HepG2 (cell line): ENCODE data around the gene SALL4. TPM values are rescaled to one million over a fixed set of nuclear protein-coding genes. Genes with fewer than 3 reads are reported as not detected.
A peak's percentile ranks its signal among the peaks of the same experiment; 100 is the strongest.

Source experiments
- FOXM1 ChIP-seq: sonication (generic); formaldehyde crosslinking; IDR thresholded peaks from 2 replicates; pipeline ENCODE4 v1.5.0; 2020; ENCODE audit warnings: missing genetic modification reagents
- GATA4 ChIP-seq: sonication (generic); IDR thresholded peaks from 2 replicates; pipeline ENCODE4 v1.6.1; 2016; ENCODE audit warnings: antibody characterized with exemption, low read depth, borderline replicate concordance
- HNF4A ChIP-seq: sonication (generic); formaldehyde crosslinking; IDR thresholded peaks from 2 replicates; pipeline ENCODE4 v1.4.0; 2020; ENCODE audit warnings: missing genetic modification reagents
- MAFG ChIP-seq: sonication (generic); formaldehyde crosslinking; IDR thresholded peaks from 2 replicates; pipeline ENCODE4 v1.5.1; 2020; ENCODE audit warnings: mild to moderate bottlenecking, missing genetic modification reagents
- PCBP1 ChIP-seq: fragments of 200-400 bp; formaldehyde crosslinking; IDR thresholded peaks from 2 replicates; pipeline ENCODE4 v1.6.1; 2017; ENCODE audit warnings: mild to moderate bottlenecking, low read depth, low read length, borderline replicate concordance
- RBAK ChIP-seq: sonication (generic); formaldehyde crosslinking; IDR thresholded peaks from 2 replicates; pipeline ENCODE4 v1.5.1; 2020; ENCODE audit warnings: mild to moderate bottlenecking, missing genetic modification reagents
- THAP11 ChIP-seq: IDR thresholded peaks from 2 replicates; pipeline ENCODE4 v1.6.1; 2016; ENCODE audit warnings: missing biosample characterization, missing genetic modification reagents
- ZNF224 ChIP-seq: sonication (generic); formaldehyde crosslinking; IDR thresholded peaks from 2 replicates; pipeline ENCODE4 v1.5.0; 2020; ENCODE audit warnings: mild to moderate bottlenecking, missing genetic modification reagents
- ZNF549 ChIP-seq: sonication (generic); formaldehyde crosslinking; IDR thresholded peaks from 2 replicates; pipeline ENCODE4 v1.5.0; 2020; ENCODE audit warnings: missing genetic modification reagents
- ZNF724P ChIP-seq: sonication (generic); formaldehyde crosslinking; IDR thresholded peaks from 2 replicates; pipeline ENCODE4 v1.8.0; 2022; ENCODE audit warnings: missing genetic modification reagents, borderline replicate concordance
- polyA plus RNA-seq, 8 experiments: library from polyadenylated mRNA; depleted of rRNA in 3 of 8; stranded (reverse) in 7 of 8; unstranded in 1 of 8; fragments of >200 nt; fragmentation: Illumina TruSeq in 4 of 8; extraction: Trizol in 4 of 8; gene quantifications; 2 replicates each; pipeline versions ENCODE4 v1.2.1 to v1.2.3, GENCODE V29; 2011 to 2016; ENCODE audit warnings: low read depth in 4 of 8, missing spikeins in 1 of 8, mixed read lengths in 1 of 8; ENCODE audit not compliant: insufficient read depth in 1 of 8
- total RNA-seq, 5 experiments: library from RNA; depleted of rRNA; stranded (reverse); fragments of >200 nt; fragmentation: Illumina TruSeq; extraction: Trizol; gene quantifications; 2 replicates each; pipeline ENCODE4 v1.2.3, GENCODE V29; 2016; ENCODE audit warnings: low read depth in 1 of 5
- TF ChIP-seq, protein P1 (sequence below): sonication (generic); formaldehyde crosslinking; IDR thresholded peaks from 2 replicates; pipeline ENCODE4 v1.5.0; 2020; ENCODE audit warnings: mild to moderate bottlenecking, missing genetic modification reagents, borderline replicate concordance
- TF ChIP-seq, protein P2 (sequence below): sonication (generic); formaldehyde crosslinking; IDR thresholded peaks from 2 replicates; pipeline ENCODE4 v1.5.0; 2020; ENCODE audit warnings: mild to moderate bottlenecking, missing genetic modification reagents
- TF ChIP-seq, protein P3 (sequence below): sonication (generic); formaldehyde crosslinking; IDR thresholded peaks from 2 replicates; pipeline ENCODE4 v1.4.0; 2020; ENCODE audit warnings: missing genetic modification reagents
- TF ChIP-seq, protein P4 (sequence below), 2 experiments: sonication (generic) in 1 of 2; formaldehyde crosslinking in 1 of 2; IDR thresholded peaks; 2 replicates each; pipeline versions ENCODE4 v1.4.0 to v1.6.1; 2016 to 2020; ENCODE audit warnings: borderline replicate concordance in 1 of 2, low read depth in 1 of 2, mild to moderate bottlenecking in 1 of 2, missing genetic modification reagents in 1 of 2

The SALL4 gene
- total and polyA plus RNA-seq, 2 of the 13 experiments (the other 11 are each of a cell fraction or from before 2014, with no cell fraction given): 0.33 to 1.8 TPM

DNA sequence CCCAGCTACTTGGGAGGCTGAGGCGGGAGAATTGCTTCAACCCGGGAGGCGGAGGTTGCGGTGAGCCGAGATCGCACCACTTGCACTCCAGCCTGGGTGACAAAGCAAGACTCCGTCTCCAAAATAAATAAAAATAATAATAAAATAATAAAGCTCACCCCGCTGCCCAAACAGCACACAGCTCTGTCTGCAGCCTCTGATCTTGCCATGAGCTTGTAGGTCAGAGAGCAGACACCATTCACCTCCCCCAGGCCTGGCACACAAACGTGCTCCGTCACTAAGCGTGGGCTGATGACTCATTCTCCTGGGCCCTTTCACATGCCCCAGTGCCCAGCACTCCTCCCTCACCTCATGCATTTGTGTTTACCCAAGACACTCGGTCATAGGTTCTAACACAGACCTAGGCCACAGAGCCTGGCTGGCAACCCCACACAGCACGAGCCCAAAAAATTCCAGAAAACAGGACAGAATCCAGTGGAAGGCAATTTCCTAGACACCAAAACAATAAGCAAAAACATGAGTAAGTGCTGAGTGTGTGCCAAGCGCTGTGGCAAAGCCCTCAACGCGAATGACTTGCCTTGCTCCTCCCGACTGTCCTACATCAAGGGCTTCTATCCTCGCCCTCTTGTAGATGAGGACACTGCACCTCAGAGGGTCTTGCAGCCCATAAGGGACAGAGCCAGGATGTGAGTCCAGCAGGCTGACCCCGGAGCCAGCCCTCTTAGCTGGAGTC lies 52.1 kb downstream of the SALL4 start (continued):
- TF ChIP-seq, protein P1, sequence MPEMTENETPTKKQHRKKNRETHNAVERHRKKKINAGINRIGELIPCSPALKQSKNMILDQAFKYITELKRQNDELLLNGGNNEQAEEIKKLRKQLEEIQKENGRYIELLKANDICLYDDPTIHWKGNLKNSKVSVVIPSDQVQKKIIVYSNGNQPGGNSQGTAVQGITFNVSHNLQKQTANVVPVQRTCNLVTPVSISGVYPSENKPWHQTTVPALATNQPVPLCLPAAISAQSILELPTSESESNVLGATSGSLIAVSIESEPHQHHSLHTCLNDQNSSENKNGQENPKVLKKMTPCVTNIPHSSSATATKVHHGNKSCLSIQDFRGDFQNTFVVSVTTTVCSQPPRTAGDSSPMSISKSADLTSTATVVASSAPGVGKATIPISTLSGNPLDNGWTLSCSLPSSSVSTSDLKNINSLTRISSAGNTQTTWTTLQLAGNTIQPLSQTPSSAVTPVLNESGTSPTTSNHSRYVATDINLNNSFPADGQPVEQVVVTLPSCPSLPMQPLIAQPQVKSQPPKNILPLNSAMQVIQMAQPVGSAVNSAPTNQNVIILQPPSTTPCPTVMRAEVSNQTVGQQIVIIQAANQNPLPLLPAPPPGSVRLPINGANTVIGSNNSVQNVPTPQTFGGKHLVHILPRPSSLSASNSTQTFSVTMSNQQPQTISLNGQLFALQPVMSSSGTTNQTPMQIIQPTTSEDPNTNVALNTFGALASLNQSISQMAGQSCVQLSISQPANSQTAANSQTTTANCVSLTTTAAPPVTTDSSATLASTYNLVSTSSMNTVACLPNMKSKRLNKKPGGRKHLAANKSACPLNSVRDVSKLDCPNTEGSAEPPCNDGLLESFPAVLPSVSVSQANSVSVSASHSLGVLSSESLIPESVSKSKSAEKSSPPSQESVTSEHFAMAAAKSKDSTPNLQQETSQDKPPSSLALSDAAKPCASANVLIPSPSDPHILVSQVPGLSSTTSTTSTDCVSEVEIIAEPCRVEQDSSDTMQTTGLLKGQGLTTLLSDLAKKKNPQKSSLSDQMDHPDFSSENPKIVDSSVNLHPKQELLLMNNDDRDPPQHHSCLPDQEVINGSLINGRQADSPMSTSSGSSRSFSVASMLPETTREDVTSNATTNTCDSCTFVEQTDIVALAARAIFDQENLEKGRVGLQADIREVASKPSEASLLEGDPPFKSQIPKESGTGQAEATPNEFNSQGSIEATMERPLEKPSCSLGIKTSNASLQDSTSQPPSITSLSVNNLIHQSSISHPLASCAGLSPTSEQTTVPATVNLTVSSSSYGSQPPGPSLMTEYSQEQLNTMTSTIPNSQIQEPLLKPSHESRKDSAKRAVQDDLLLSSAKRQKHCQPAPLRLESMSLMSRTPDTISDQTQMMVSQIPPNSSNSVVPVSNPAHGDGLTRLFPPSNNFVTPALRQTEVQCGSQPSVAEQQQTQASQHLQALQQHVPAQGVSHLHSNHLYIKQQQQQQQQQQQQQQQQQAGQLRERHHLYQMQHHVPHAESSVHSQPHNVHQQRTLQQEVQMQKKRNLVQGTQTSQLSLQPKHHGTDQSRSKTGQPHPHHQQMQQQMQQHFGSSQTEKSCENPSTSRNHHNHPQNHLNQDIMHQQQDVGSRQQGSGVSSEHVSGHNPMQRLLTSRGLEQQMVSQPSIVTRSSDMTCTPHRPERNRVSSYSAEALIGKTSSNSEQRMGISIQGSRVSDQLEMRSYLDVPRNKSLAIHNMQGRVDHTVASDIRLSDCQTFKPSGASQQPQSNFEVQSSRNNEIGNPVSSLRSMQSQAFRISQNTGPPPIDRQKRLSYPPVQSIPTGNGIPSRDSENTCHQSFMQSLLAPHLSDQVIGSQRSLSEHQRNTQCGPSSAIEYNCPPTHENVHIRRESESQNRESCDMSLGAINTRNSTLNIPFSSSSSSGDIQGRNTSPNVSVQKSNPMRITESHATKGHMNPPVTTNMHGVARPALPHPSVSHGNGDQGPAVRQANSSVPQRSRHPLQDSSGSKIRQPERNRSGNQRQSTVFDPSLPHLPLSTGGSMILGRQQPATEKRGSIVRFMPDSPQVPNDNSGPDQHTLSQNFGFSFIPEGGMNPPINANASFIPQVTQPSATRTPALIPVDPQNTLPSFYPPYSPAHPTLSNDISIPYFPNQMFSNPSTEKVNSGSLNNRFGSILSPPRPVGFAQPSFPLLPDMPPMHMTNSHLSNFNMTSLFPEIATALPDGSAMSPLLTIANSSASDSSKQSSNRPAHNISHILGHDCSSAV (CRISPR knock-in tag): no peak
- TF ChIP-seq, protein P2, sequence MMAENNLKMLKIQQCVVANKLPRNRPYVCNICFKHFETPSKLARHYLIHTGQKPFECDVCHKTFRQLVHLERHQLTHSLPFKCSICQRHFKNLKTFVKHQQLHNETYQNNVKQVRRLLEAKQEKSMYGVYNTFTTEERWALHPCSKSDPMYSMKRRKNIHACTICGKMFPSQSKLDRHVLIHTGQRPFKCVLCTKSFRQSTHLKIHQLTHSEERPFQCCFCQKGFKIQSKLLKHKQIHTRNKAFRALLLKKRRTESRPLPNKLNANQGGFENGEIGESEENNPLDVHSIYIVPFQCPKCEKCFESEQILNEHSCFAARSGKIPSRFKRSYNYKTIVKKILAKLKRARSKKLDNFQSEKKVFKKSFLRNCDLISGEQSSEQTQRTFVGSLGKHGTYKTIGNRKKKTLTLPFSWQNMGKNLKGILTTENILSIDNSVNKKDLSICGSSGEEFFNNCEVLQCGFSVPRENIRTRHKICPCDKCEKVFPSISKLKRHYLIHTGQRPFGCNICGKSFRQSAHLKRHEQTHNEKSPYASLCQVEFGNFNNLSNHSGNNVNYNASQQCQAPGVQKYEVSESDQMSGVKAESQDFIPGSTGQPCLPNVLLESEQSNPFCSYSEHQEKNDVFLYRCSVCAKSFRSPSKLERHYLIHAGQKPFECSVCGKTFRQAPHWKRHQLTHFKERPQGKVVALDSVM (CRISPR knock-in tag): no peak
- TF ChIP-seq HNF4A (CRISPR knock-in tag) (peak; percentile 33; the same call in 1 of the 2 replicates), ZNF724P (no peak), ZNF549 (no peak), PCBP1 (no peak), GATA4 (no peak; the same call in 1 of the 2 replicates), THAP11 (CRISPR knock-in tag) (peak; percentile 76), ZNF224 (CRISPR knock-in tag) (no peak; the same call in 1 of the 2 replicates), FOXM1 (CRISPR knock-in tag) (no peak), RBAK (no peak), MAFG (CRISPR knock-in tag) (no peak)
- TF ChIP-seq, protein P3, sequence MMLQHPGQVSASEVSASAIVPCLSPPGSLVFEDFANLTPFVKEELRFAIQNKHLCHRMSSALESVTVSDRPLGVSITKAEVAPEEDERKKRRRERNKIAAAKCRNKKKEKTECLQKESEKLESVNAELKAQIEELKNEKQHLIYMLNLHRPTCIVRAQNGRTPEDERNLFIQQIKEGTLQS (CRISPR knock-in tag): peak; percentile 98
- TF ChIP-seq, protein P4, sequence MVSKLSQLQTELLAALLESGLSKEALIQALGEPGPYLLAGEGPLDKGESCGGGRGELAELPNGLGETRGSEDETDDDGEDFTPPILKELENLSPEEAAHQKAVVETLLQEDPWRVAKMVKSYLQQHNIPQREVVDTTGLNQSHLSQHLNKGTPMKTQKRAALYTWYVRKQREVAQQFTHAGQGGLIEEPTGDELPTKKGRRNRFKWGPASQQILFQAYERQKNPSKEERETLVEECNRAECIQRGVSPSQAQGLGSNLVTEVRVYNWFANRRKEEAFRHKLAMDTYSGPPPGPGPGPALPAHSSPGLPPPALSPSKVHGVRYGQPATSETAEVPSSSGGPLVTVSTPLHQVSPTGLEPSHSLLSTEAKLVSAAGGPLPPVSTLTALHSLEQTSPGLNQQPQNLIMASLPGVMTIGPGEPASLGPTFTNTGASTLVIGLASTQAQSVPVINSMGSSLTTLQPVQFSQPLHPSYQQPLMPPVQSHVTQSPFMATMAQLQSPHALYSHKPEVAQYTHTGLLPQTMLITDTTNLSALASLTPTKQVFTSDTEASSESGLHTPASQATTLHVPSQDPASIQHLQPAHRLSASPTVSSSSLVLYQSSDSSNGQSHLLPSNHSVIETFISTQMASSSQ (IDR thresholded peaks at IDR 0.05; ENCODE audit: low read depth): no peak
- TF ChIP-seq, protein P4 (CRISPR knock-in tag; IDR thresholded peaks at IDR 0.05; ENCODE audit: borderline replicate concordance): no peak
